SIG-M5 (cell line): ENCODE results near the gene RPL37.
"Not testable (repeated sequence)": the region's sequence is repeated elsewhere in the genome, so short reads cannot be mapped to it uniquely, and the experiment has no call there.

Experiments used
- DNase-seq: peaks from one replicate; lab custom pipeline; 2025; lab: John Stamatoyannopoulos, UW

Gene RPL37

GRCh38 chr5:40797273-40798011 lies 37.6 kb downstream of the RPL37 start:
- DNase-seq: peak; percentile 19

DNA sequence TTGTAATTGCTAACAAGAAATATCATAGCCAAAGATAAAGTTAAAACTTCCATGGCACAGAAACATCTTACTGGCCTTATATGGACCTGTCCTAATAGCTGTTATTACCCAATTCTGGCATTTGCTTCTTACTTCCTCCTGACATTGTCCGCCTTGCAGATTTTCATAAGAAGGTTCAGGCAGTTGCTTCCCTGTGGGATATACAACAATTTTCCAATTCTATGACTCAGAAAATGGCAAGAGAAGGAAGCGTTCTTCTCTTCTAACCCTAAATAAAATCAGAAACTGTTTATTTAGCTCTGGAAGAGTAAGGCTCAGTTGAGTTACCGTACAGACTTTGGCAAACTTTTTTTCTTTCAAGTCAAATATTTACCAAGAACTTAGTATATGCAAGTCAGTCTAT lies 38.5 kb downstream of the RPL37 start:
- DNase-seq: no peak

DNA sequence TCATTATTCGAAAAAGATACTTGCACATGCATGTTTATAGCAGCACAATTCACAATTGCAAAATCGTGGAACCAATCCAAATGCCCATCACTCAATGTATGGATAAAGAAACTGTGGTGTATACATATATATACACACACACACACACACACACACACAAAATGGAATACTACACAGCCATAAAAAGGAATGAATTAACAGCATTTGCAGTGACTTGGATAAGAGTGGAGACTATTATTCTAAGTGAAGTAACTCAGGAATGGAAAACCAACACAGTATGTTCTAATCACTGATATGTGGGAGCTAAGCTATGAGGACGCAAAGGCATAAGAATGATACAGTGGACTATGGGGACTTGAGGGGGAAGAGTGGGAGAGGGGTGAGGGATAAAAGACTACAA lies 40.1 kb downstream of the RPL37 start:
- not testable (repeated sequence) for DNase-seq

DNA sequence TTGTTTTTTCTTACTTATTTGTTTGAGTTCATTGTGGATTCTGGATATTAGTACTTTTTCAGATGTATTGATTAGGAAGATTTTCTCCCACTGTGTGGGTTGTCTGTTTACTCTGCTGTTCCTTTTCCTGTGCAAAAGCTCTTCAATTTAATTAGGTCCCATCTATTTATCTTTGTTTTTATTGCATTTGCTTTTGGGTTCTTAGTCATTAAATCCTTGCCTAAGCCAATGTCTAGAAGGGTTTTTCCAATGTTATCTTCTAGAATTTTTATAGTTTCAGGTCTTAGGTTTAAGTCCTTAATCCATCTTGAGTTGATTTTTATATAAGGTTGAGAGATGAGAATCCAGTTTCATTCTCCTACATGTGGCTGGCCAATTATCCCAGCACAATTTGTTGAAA lies 40.7 kb downstream of the RPL37 start:
- DNase-seq: not testable (repeated sequence)

DNA sequence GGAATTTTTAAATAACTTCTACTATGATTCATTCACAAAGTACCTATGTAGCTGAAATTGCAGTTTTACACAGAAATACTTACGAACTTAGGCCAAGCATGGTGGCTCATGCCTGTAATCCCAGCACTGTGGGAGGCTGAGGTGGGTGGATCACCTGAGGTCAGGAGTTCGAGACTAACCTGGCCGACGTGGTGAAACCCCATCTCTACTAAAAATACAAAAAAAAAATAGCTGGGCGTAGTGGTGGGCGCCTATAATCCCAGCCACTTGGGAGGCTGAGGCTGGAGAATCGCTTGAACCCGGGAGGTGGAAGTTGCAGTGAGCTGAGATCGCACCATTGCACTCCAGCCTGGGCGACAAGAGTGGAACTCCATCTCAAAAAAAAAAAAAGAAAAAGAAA lies 42.3 kb downstream of the RPL37 start:
- DNase-seq: not testable (repeated sequence)

DNA sequence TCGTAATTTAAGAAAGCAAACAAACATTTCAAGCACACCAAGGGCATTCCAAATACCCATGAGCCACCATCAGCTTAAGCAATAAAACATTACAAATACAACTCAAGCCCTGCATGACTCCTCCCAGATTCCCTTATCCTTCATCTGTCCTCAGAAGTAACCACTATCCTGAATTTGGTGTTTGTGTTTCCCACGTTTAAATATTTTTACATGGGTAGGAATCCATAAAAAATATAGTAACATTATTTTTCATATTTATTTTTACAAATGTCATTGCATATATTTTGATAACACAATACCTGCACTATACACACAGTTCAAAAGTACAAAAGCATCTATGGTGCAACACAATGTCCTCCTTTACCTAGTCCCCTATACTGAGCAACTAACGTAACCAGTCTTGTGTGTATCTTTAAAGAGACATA lies 43.3 kb downstream of the RPL37 start:
- DNase-seq: no peak

GRCh38 chr5:40790947-40791593 lies 44.0 kb downstream of the RPL37 start:
- DNase-seq: no peak

DNA sequence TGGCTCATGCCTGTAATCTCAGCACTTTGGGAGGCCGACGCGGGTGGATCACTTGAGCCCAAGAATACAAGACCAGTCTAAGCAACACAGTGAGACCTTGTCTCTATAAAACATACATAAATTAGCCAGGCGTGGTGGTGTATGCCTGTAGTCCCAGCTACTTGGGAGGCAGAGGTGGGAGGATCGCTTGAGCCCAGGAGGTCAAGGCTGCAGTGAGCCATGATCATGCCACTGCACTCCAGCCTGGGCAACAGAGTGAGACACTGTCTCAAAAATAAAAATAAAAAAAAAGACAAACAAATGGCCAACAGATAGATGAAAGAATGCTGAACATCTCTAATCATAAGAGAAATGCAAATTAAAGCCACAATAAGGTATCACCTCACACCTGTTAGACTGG lies 46.1 kb downstream of the RPL37 start:
- not testable (repeated sequence) for DNase-seq

GRCh38 chr5:40787986-40788385 lies 47.0 kb downstream of the RPL37 start:
- no peak for DNase-seq

DNA sequence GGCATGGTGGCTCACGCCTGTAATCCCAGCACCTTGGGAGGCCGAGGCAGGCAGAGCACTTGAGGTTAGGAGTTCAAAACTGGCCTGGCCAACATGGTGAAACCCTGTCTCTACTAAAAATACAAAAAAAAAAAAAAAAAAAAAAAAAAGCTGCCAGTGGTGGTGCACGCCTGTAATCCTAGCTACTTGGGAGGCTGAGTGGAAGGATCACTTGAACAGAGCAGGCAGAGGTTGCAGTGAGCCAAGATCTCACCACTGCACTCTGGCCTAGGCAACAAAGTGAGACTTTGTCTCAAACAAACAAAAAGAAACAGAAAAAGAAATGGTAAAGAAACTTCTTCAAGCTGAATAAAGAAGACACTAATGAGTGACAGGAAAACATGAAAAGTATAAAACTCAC lies 48.4 kb downstream of the RPL37 start:
- DNase-seq: not testable (repeated sequence)

GRCh38 chr5:40784916-40785315 lies 50.1 kb downstream of the RPL37 start:
- DNase-seq: no peak

DNA sequence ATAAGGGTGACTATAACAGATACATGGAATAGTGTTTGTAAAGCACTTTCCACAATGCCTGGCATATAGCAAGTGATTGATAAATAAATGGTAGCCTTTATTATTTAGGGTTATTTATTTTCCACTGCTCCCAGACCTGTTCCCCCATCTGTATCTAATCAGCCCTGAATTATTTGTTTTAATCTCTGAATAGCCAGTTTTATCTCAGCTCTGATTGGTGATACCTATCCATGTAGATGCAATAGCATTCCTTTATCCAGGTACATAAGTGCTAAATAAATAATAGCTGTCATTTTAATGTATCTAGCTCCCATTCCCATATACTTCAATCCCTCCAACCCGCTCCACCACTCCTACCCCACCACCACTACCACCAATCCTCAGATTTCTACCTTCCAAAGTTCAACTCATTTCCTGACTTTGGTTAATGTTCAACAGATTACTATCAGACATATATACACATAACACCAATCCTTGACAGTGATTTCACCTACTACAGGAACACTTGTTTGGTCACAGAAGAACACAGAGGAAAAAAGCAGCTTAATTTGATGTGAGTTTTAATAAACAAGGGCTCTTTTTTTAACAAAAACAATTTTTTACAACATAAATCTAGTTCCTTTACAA lies 50.9 kb downstream of the RPL37 start:
- DNase-seq: no peak

DNA sequence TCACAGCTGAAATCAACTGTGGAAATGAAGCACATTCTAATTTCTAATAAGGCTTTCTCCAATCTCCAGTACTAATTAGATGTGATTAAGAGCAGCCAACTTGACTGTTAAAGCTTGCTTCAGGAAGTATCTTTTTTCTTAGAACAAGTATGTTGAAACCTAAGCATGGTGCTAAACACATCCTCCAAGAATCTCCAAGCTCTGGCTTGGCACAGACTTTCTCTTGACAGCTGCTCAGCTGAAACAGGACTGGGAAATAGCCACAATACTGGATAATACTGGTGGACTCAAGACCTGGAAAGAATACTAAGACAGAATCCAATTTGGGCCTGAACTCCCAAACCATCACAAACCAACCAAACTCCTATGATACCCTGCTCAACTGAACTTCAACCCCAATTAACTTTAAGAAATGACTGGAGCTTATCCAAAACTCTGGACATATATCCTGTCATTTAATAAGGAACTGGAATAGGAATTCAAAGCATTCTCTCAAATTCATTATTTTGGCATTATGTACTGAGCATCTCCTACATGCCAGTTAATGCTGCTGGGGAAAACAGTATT lies 53.1 kb downstream of the RPL37 start:
- DNase-seq: no peak

GRCh38 chr5:40780858-40781257 lies 54.2 kb downstream of the RPL37 start:
- DNase-seq: no peak

GRCh38 chr5:40780199-40780598 lies 54.8 kb downstream of the RPL37 start:
- no peak for DNase-seq

GRCh38 chr5:40779561-40779960 lies 55.5 kb downstream of the RPL37 start:
- no peak for DNase-seq

DNA sequence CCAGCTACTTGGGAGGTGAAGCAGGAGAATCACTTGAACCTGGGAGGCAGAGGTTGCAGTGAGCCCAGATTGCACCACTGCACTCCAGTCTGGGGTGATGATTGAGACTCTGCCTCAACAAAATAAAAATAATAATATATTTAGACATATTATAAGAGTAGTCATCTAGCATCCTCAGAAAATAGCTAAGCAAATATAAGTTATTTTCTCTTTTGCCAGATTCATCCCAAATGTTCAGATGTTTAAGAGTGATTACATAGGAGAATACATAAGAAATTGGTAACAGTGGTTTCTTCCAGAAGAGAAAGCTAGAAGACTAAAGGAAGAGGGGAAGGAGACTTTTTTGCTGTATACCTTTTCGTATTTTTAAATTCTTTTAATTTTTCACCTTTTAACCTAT lies 56.9 kb downstream of the RPL37 start:
- no peak for DNase-seq

DNA sequence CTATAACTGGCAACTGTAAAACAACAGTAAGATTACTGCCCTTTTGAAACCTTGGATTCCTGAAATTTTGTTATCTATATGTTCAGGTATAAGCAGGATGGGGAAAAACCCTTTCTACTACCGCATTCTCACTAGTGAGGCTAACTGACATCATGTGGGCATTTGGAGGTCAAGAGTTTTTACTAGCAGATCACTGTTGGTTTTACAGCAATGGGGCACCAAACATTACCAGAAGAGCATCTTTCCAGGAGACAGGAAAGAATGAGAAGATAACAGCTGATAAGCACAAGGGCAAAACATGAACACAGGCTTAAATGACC lies 58.4 kb downstream of the RPL37 start:
- no peak for DNase-seq

GRCh38 chr5:40775846-40776657 lies 59.0 kb downstream of the RPL37 start:
- no peak for DNase-seq
